HepG2 (cell line): ENCODE measurements around the gene SLC29A1. TPM values are rescaled to one million over a fixed set of nuclear protein-coding genes. Genes with fewer than 3 reads are reported as not detected.
A peak's percentile ranks its signal among the peaks of the same experiment; 100 is the strongest.

Experiments
- ATF2 ChIP-seq: sonication (generic); formaldehyde crosslinking; IDR thresholded peaks from 2 replicates; pipeline ENCODE4 v1.4.0; 2020; ENCODE audit warnings: missing genetic modification reagents
- E2F5 ChIP-seq: sonication (generic); formaldehyde crosslinking; conservative IDR thresholded peaks from 2 replicates; pipeline ENCODE4 v1.4.0; 2020; ENCODE audit warnings: missing genetic modification reagents
- HNRNPLL ChIP-seq: fragments of 200-400 bp; formaldehyde crosslinking; IDR thresholded peaks from 2 replicates; pipeline ENCODE4 v1.6.1; 2017; ENCODE audit warnings: mild to moderate bottlenecking, low read depth, low read length; ENCODE audit not compliant: poor library complexity, severe bottlenecking
- IRX3 ChIP-seq: sonication (generic); formaldehyde crosslinking; IDR thresholded peaks from 2 replicates; pipeline ENCODE4 v1.8.1; 2023; ENCODE audit warnings: mild to moderate bottlenecking, low read depth, missing genetic modification reagents, borderline replicate concordance
- KLF9 ChIP-seq: IDR thresholded peaks from 2 replicates; pipeline ENCODE4 v1.6.1; 2016; ENCODE audit warnings: low read depth
- MBD4 ChIP-seq: IDR thresholded peaks from 2 replicates; pipeline ENCODE4 v1.6.1; 2012; ENCODE audit warnings: low read length, inconsistent platforms, borderline replicate concordance
- MXI1 ChIP-seq: IDR thresholded peaks from 3 replicates; pipeline ENCODE4 v1.6.1; 2012; ENCODE audit warnings: low read depth, low read length, inconsistent platforms, borderline replicate concordance
- ONECUT2 ChIP-seq: sonication (generic); formaldehyde crosslinking; IDR thresholded peaks from 2 replicates; pipeline ENCODE4 v1.4.0; 2020; ENCODE audit warnings: missing genetic modification reagents
- PATZ1 ChIP-seq: sonication (generic); formaldehyde crosslinking; IDR thresholded peaks from 2 replicates; pipeline ENCODE4 v1.4.0; 2020; ENCODE audit warnings: missing genetic modification reagents
- SALL1 ChIP-seq: sonication (generic); formaldehyde crosslinking; IDR thresholded peaks from 2 replicates; pipeline ENCODE4 v1.8.0; 2022; ENCODE audit warnings: mild to moderate bottlenecking, missing genetic modification reagents
- SNAI1 ChIP-seq: sonication (generic); formaldehyde crosslinking; IDR thresholded peaks from 2 replicates; pipeline ENCODE4 v1.5.0; 2020; ENCODE audit warnings: mild to moderate bottlenecking, missing genetic modification reagents, borderline replicate concordance
- SSRP1 ChIP-seq: IDR thresholded peaks from 2 replicates; pipeline ENCODE4 v1.6.1; 2016; ENCODE audit warnings: control low read depth
- STAT5B ChIP-seq: sonication (generic); formaldehyde crosslinking; IDR thresholded peaks from 2 replicates; pipeline ENCODE4 v1.4.0; 2020; ENCODE audit warnings: missing genetic modification reagents
- TBP ChIP-seq: sonication (generic); formaldehyde crosslinking; IDR thresholded peaks from 2 replicates; pipeline ENCODE4 v1.5.0; 2020; ENCODE audit warnings: missing genetic modification reagents
- ZBTB8A ChIP-seq: sonication (generic); formaldehyde crosslinking; IDR thresholded peaks from 2 replicates; pipeline ENCODE4 v1.4.0; 2020; ENCODE audit warnings: mild to moderate bottlenecking, low read depth, missing genetic modification reagents, borderline replicate concordance
- ZEB1 ChIP-seq: IDR thresholded peaks from 2 replicates; pipeline ENCODE4 v1.6.1; 2012; ENCODE audit warnings: mild to moderate bottlenecking, low read depth, inconsistent platforms; ENCODE audit not compliant: insufficient replicate concordance
- ZNF335 ChIP-seq: sonication (generic); formaldehyde crosslinking; IDR thresholded peaks from 2 replicates; pipeline ENCODE4 v1.4.0; 2020; ENCODE audit warnings: missing genetic modification reagents
- ZNF343 ChIP-seq: sonication (generic); formaldehyde crosslinking; IDR thresholded peaks from 2 replicates; pipeline ENCODE4 v1.4.0; 2020; ENCODE audit warnings: mild to moderate bottlenecking, missing genetic modification reagents
- ZNF670 ChIP-seq: sonication (generic); formaldehyde crosslinking; IDR thresholded peaks from 2 replicates; pipeline ENCODE4 v1.8.0; 2022; ENCODE audit warnings: mild to moderate bottlenecking, missing genetic modification reagents, borderline replicate concordance
- ZNF766 ChIP-seq: sonication (generic); formaldehyde crosslinking; IDR thresholded peaks from 2 replicates; pipeline ENCODE4 v1.5.0; 2020; ENCODE audit warnings: missing genetic modification reagents, borderline replicate concordance
- ZSCAN12 ChIP-seq: sonication (generic); formaldehyde crosslinking; IDR thresholded peaks from 2 replicates; pipeline ENCODE4 v1.9.0; 2021; ENCODE audit warnings: mild to moderate bottlenecking, missing genetic modification reagents
- ZSCAN21 ChIP-seq: sonication (generic); formaldehyde crosslinking; IDR thresholded peaks from 2 replicates; pipeline ENCODE4 v1.8.0; 2022; ENCODE audit warnings: mild to moderate bottlenecking, missing genetic modification reagents, moderate library complexity, borderline replicate concordance
- ZSCAN25 ChIP-seq: sonication (generic); formaldehyde crosslinking; IDR thresholded peaks from 2 replicates; pipeline ENCODE4 v1.8.0; 2022; ENCODE audit warnings: mild to moderate bottlenecking, missing genetic modification reagents
- ZSCAN5A ChIP-seq: sonication (generic); formaldehyde crosslinking; IDR thresholded peaks from 2 replicates; pipeline ENCODE4 v1.8.0; 2022; ENCODE audit warnings: mild to moderate bottlenecking, missing genetic modification reagents, borderline replicate concordance
- polyA plus RNA-seq, 8 experiments: library from polyadenylated mRNA; depleted of rRNA in 3 of 8; stranded (reverse) in 7 of 8; unstranded in 1 of 8; fragments of >200 nt; fragmentation: Illumina TruSeq in 4 of 8; extraction: Trizol in 4 of 8; gene quantifications; 2 replicates each; pipeline versions ENCODE4 v1.2.1 to v1.2.3, GENCODE V29; 2011 to 2016; ENCODE audit warnings: low read depth in 4 of 8, missing spikeins in 1 of 8, mixed read lengths in 1 of 8; ENCODE audit not compliant: insufficient read depth in 1 of 8
- total RNA-seq, 5 experiments: library from RNA; depleted of rRNA; stranded (reverse); fragments of >200 nt; fragmentation: Illumina TruSeq; extraction: Trizol; gene quantifications; 2 replicates each; pipeline ENCODE4 v1.2.3, GENCODE V29; 2016; ENCODE audit warnings: low read depth in 1 of 5

Gene SLC29A1
- total and polyA plus RNA-seq, 2 of the 13 experiments (the other 11 are each of a cell fraction or from before 2014, with no cell fraction given): 43.2 to 106 TPM

- TF ChIP-seq SNAI1: 0 out of 2 replicates have a peak, but pooled peaks have one; percentile 44
- TF ChIP-seq ZEB1: peak; percentile 52
- peak; percentile 97 for TF ChIP-seq SSRP1 (CRISPR knock-in tag)
- 0 out of 2 replicates have a peak, but pooled peaks have one; percentile 46 for TF ChIP-seq ZSCAN21
- no peak for TF ChIP-seq ZNF343
- peak; percentile 85; the same call in 1 of the 2 replicates for TF ChIP-seq KLF9 (CRISPR knock-in tag)
- no peak for TF ChIP-seq IRX3
- no peak for TF ChIP-seq TBP
- TF ChIP-seq ZSCAN5A (CRISPR knock-in tag): peak; percentile 11; the same call in 1 of the 2 replicates
- no peak; the same call in 1 of the 3 replicates for TF ChIP-seq MXI1
- no peak; the same call in 1 of the 2 replicates for TF ChIP-seq ZNF670 (CRISPR knock-in tag)
- no peak; the same call in 1 of the 2 replicates for TF ChIP-seq ZBTB8A (CRISPR knock-in tag)
- peak; percentile 70 for TF ChIP-seq SALL1
- peak; percentile 93 for TF ChIP-seq ATF2 (CRISPR knock-in tag)
- TF ChIP-seq STAT5B (CRISPR knock-in tag): no peak
- TF ChIP-seq ZSCAN25 (CRISPR knock-in tag): peak; percentile 45; the same call in 1 of the 2 replicates
- TF ChIP-seq HNRNPLL: no peak
- TF ChIP-seq ZNF766: peak; percentile 75
- TF ChIP-seq MBD4: no peak
- TF ChIP-seq ZSCAN12 (CRISPR knock-in tag): peak; percentile 91
- TF ChIP-seq PATZ1 (CRISPR knock-in tag): peak; percentile 62; the same call in 1 of the 2 replicates
- TF ChIP-seq ZNF335 (CRISPR knock-in tag): no peak; the same call in none of the 2 replicates
- TF ChIP-seq E2F5: 0 out of 2 replicates have a peak, but pooled peaks have one; percentile 41
- TF ChIP-seq ONECUT2 (CRISPR knock-in tag): peak; percentile 68; the same call in 1 of the 2 replicates
Observed at GRCh38 chr6:44246663-44247337, 23.4 kb downstream of the SLC29A1 start, which contains the start of gene HSP90AB1 (continued).
